K562 (cell line): ENCODE measurements around the gene ARHGAP10. TPM values are rescaled to one million over a fixed set of nuclear protein-coding genes. Genes with fewer than 3 reads are reported as not detected.

ENCODE experiments used
- CREB1 ChIP-seq, 2 experiments: sonication (generic) in 1 of 2; formaldehyde crosslinking in 1 of 2; IDR thresholded peaks; 2 replicates each; pipeline versions ENCODE4 v1.6.1 to v1.8.0; 2012 to 2022; ENCODE audit warnings: inconsistent platforms in 1 of 2, mild to moderate bottlenecking in 1 of 2, missing genetic modification reagents in 1 of 2, moderate library complexity in 1 of 2
- E2F4 ChIP-seq: sonication (generic); formaldehyde crosslinking; IDR thresholded peaks from 2 replicates; pipeline ENCODE4 v1.8.0; 2022; ENCODE audit warnings: mild to moderate bottlenecking, low read depth, missing genetic modification reagents
- E4F1 ChIP-seq: fragments of 250-450 bp; sonication (Bioruptor Pico); IDR thresholded peaks from 2 replicates; pipeline ENCODE4 v1.5.0; 2021; ENCODE audit warnings: mild to moderate bottlenecking, borderline replicate concordance
- MBD1 ChIP-seq: fragments of 250-450 bp; sonication (Bioruptor Pico); IDR thresholded peaks from 2 replicates; pipeline ENCODE4 v1.8.0; 2022; ENCODE audit warnings: inconsistent platforms
- TBP ChIP-seq: optimal IDR thresholded peaks from 2 replicates; pipeline ENCODE3; 2011; ENCODE audit warnings: low read depth, low read length, improper control_type of control experiment
- XRCC3 ChIP-seq: fragments of 450-650 bp; IDR thresholded peaks from 2 replicates; pipeline ENCODE4 v1.6.1; 2017; ENCODE audit warnings: mild to moderate bottlenecking, moderate library complexity
- ZBTB17 ChIP-seq: fragments of 450-650 bp; formaldehyde crosslinking; IDR thresholded peaks from 2 replicates; pipeline ENCODE4 v1.4.0; 2020; ENCODE audit warnings: mild to moderate bottlenecking
- ZFP91 ChIP-seq: sonication (generic); formaldehyde crosslinking; IDR thresholded peaks from 2 replicates; pipeline ENCODE4 v1.8.0; 2022; ENCODE audit warnings: mild to moderate bottlenecking, missing genetic modification reagents
- ZNF217 ChIP-seq: sonication (generic); formaldehyde crosslinking; IDR thresholded peaks from 2 replicates; pipeline ENCODE4 v1.8.0; 2022; ENCODE audit warnings: mild to moderate bottlenecking, missing genetic modification reagents
- ZNF507 ChIP-seq: conservative IDR thresholded peaks from 2 replicates; pipeline ENCODE4 v1.6.1; 2017; ENCODE audit warnings: missing genetic modification characterization, missing compliant biosample characterization
- ZNF79 ChIP-seq: fragments of 250-450 bp; sonication (Bioruptor Pico); IDR thresholded peaks from 2 replicates; pipeline ENCODE4 v1.4.0; 2020; ENCODE audit warnings: low read depth, mild to moderate bottlenecking, moderate library complexity
- polyA plus RNA-seq, 8 experiments: library from polyadenylated mRNA; depleted of rRNA in 4 of 8; stranded (reverse) in 5 of 8; unstranded in 3 of 8; fragments of >200 nt; fragmentation: Nextera tagmentation in 2 of 8; fragmentation: Illumina TruSeq in 1 of 8; extraction: Ambion mirVana in 2 of 8; extraction: Trizol in 1 of 8; gene quantifications; 2 replicates each; pipeline versions ENCODE4 v1.2.1 to v1.2.3, GENCODE V29; 2011 to 2014; ENCODE audit warnings: inconsistent platforms in 1 of 8, missing spikeins in 1 of 8
- total RNA-seq, 7 experiments: library from RNA; depleted of rRNA in 6 of 7; stranded (reverse); fragments of >200 nt in 6 of 7; fragmentation: Illumina TruSeq in 2 of 7; extraction: Trizol in 2 of 7; gene quantifications; 2 replicates each; pipeline versions ENCODE4 v1.2.1 to v1.2.3, GENCODE V29; 2011 to 2021; ENCODE audit warnings: low replicate concordance in 1 of 7

ARHGAP10 gene
- total and polyA plus RNA-seq, 9 of the 15 experiments (the other 6 are each of a cell fraction or from before 2014, with no cell fraction given), result 0.03 to 0.22 (median 0.06) TPM; not detected in 3

- no peak for TF ChIP-seq MBD1 (CRISPR knock-in tag)
- no peak for TF ChIP-seq ZNF217 (CRISPR knock-in tag)
- TF ChIP-seq E2F4 (CRISPR knock-in tag), result no peak
- TF ChIP-seq ZNF79 (CRISPR knock-in tag), result no peak
- no peak for TF ChIP-seq XRCC3
- TF ChIP-seq E4F1 (CRISPR knock-in tag), result no peak
- no peak for TF ChIP-seq ZNF507 (tag)
- TF ChIP-seq TBP, result no peak
- no peak for TF ChIP-seq CREB1 (IDR thresholded peaks at IDR 0.05)
- no peak for TF ChIP-seq CREB1 (CRISPR knock-in tag; IDR thresholded peaks at IDR 0.05)
- TF ChIP-seq ZBTB17, result no peak
- no peak for TF ChIP-seq ZFP91 (CRISPR knock-in tag)
Measured at GRCh38 chr4:147960971-147961370, 229.1 kb downstream of the ARHGAP10 start (continued).
